ENCODE measurements around the gene PAQR4.

Gene PAQR4

GRCh38 chr16:2986623-2987188, 17.6 kb downstream of the PAQR4 start:
- POLR2A ChIA-PET (ENCODE audit: low non-redundant PET), result no interaction called here
- TF ChIP-seq, protein P1, sequence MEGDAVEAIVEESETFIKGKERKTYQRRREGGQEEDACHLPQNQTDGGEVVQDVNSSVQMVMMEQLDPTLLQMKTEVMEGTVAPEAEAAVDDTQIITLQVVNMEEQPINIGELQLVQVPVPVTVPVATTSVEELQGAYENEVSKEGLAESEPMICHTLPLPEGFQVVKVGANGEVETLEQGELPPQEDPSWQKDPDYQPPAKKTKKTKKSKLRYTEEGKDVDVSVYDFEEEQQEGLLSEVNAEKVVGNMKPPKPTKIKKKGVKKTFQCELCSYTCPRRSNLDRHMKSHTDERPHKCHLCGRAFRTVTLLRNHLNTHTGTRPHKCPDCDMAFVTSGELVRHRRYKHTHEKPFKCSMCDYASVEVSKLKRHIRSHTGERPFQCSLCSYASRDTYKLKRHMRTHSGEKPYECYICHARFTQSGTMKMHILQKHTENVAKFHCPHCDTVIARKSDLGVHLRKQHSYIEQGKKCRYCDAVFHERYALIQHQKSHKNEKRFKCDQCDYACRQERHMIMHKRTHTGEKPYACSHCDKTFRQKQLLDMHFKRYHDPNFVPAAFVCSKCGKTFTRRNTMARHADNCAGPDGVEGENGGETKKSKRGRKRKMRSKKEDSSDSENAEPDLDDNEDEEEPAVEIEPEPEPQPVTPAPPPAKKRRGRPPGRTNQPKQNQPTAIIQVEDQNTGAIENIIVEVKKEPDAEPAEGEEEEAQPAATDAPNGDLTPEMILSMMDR (conservative IDR thresholded peaks at IDR 0.05; ENCODE audit: low read depth), result no peak
- CTCF ChIA-PET, result no interaction called here
- H3K27ac ChIP-seq, result no peak overlapping the region
- DNase-seq (ENCODE audit: low spot score), result no peak

- no peak overlapping the region for H3K27ac ChIP-seq
- CTCF ChIA-PET, result no interaction called here
- no peak for DNase-seq (ENCODE audit: low spot score)
- TF ChIP-seq, protein P1 (conservative IDR thresholded peaks at IDR 0.05; ENCODE audit: low read depth), result no peak
- POLR2A ChIA-PET (ENCODE audit: low non-redundant PET), result no interaction called here
Observed at GRCh38 chr16:2987286-2987685, 18.1 kb downstream of the PAQR4 start.

DNA sequence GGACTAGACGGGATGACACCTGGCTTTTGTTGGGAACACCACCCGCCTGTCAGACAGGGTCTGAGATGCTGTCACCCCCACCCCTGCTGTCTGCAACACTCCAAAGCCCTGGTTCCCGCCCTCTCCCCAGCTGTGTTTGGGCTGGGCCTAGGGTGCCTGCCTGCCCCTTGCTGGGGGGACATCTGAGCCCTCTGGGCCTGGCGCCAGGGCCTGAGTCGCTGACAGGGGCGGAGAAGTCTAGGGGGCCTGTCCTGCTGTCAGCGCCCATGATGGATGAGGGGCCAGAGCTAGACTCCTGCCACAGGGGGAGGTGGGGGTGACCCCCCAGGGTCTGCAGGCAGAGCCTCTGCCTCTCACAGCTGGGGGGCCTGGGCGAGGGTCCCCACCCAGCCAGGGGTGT, 18.7 kb downstream of the PAQR4 start:
- CTCF ChIA-PET, result no interaction called here
- TF ChIP-seq, protein P1 (conservative IDR thresholded peaks at IDR 0.05; ENCODE audit: low read depth), result no peak
- no peak overlapping the region for H3K27ac ChIP-seq
- POLR2A ChIA-PET (ENCODE audit: low non-redundant PET), result no interaction called here
- no peak for DNase-seq (ENCODE audit: low spot score)

- no peak for DNase-seq (ENCODE audit: low spot score)
- CTCF ChIA-PET, result no interaction called here
- POLR2A ChIA-PET (ENCODE audit: low non-redundant PET), result no interaction called here
- H3K27ac ChIP-seq, result no peak overlapping the region
- TF ChIP-seq, protein P1 (conservative IDR thresholded peaks at IDR 0.05; ENCODE audit: low read depth), result no peak
Observed at GRCh38 chr16:2988590-2989099, 19.5 kb downstream of the PAQR4 start.

GRCh38 chr16:2990891-2991290, 21.7 kb downstream of the PAQR4 start:
- no peak overlapping the region; the same call in 1 of the 2 replicates for H3K27ac ChIP-seq
- ChIA-PET CTCF (interaction anchor here (1.0 kb wide), 1 partner anchor 21 kb away, joined by 8 read pairs; the partner anchor contains the start of gene PAQR4), POLR2A (ENCODE audit: low non-redundant PET) (interaction anchor here (0.7 to 1.7 kb wide), 3 partner anchors 19 to 30 kb away, joined by 4 to 10 read pairs (median 7); no protein-coding TSS in a partner anchor)
- DNase-seq (ENCODE audit: low spot score), result no peak
- TF ChIP-seq, protein P1 (conservative IDR thresholded peaks at IDR 0.05; ENCODE audit: low read depth), result no peak

GRCh38 chr16:2991566-2992261, 22.6 kb downstream of the PAQR4 start:
- H3K27ac ChIP-seq, result peak overlapping the region; percentile 63
- DNase-seq (ENCODE audit: low spot score), result no peak
- TF ChIP-seq, protein P1 (conservative IDR thresholded peaks at IDR 0.05; ENCODE audit: low read depth), result no peak
- POLR2A ChIA-PET (ENCODE audit: low non-redundant PET), result interaction anchor here (0.7 to 1.7 kb wide), 3 partner anchors 18 to 30 kb away, joined by 4 to 10 read pairs (median 7); no protein-coding TSS in a partner anchor
- CTCF ChIA-PET, result interaction anchor here (1.0 to 1.1 kb wide), 2 partner anchors 22 to 40 kb away, joined by 4 to 8 read pairs; partner anchors contain the start of gene PAQR4

Data from RWPE1 (cell line).